T-helper 2 cell treated with Interferon-gamma antibody and Interleukin-4, amounts not matched to agents 5 μg/mL and 100 μg/mL, for 36 hours (primary cell): ENCODE data around the gene POLR2J3.
"Not testable (repeated sequence)": the region's sequence is repeated elsewhere in the genome, so short reads cannot be mapped to it uniquely, and the experiment has no call there.

ENCODE experiments used
- DNase-seq: peaks from one replicate; pipeline ENCODE4 v3.0.0; 2021; ENCODE audit warnings: low spot score
- H3K27ac Mint-ChIP-seq: one replicate; pipeline ENCODE4 v1.8.0; 2021; ENCODE audit warnings: mild to moderate bottlenecking, mixed read lengths
- H3K27me3 Mint-ChIP-seq: one replicate; pipeline ENCODE4 v1.8.0; 2021; ENCODE audit warnings: low read depth, mixed read lengths
- H3K36me3 Mint-ChIP-seq: one replicate; pipeline ENCODE4 v1.8.0; 2021; ENCODE audit warnings: low read depth, mixed read lengths
- H3K4me1 Mint-ChIP-seq: one replicate; pipeline ENCODE4 v1.8.0; 2021; ENCODE audit warnings: low read depth, mixed read lengths
- H3K4me3 Mint-ChIP-seq: one replicate; pipeline ENCODE4 v1.8.0; 2022; ENCODE audit warnings: mild to moderate bottlenecking, moderate library complexity, mixed read lengths
- H3K9me3 Mint-ChIP-seq: one replicate; pipeline ENCODE4 v1.8.0; 2021; ENCODE audit warnings: mixed read lengths

Gene POLR2J3

GRCh38 chr7:102546353-102546752, 26.0 kb downstream of the POLR2J3 start:
- H3K4me3 Mint-ChIP-seq, H3K27me3 Mint-ChIP-seq, H3K4me1 Mint-ChIP-seq, H3K36me3 Mint-ChIP-seq, H3K9me3 Mint-ChIP-seq, DNase-seq, H3K27ac Mint-ChIP-seq: not testable (repeated sequence)

DNA sequence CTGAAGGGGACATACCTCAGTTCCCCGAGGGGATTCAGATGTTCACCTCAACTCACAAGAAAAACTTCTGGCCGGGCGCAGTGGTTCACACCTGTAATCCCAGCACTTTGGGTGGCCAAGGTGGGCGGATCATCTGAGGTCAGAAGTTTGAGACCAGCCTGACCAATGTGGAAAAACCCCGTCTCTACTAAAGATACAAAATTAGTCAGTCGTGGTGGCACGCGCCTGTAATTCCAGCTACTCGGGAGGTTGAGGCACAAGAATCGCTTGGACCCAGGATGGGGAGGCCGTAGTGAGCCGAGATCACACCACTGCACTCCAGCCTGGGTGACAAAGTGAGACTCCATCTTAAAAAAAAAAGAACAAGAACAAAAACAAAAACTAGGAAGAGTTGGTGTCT, 27.1 kb downstream of the POLR2J3 start:
- H3K4me1 Mint-ChIP-seq, H3K27me3 Mint-ChIP-seq, H3K36me3 Mint-ChIP-seq, H3K9me3 Mint-ChIP-seq, H3K27ac Mint-ChIP-seq, DNase-seq, H3K4me3 Mint-ChIP-seq: not testable (repeated sequence)

DNA sequence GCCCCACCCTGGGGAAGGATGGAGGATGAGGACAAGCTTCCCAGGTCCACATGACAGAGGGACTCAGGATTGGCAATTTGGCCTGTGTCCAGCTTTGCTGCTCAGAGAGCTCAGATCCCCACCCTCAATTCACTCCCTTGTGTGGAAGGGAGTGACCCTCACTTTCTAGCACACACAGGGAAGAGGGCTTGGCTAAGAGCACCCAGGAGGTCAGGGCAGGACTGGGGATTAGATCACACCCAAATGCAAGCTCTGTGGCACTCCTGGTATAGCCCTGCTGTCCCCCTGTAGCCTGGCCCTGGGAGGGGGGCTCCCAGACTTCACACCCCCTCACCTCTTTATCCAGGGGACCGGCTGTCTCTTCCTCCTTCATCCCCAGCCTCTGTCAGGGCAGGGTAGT, 28.0 kb downstream of the POLR2J3 start:
- H3K27me3 Mint-ChIP-seq, H3K4me1 Mint-ChIP-seq, DNase-seq, H3K27ac Mint-ChIP-seq, H3K9me3 Mint-ChIP-seq, H3K36me3 Mint-ChIP-seq, H3K4me3 Mint-ChIP-seq: not testable (repeated sequence)

- H3K4me3 Mint-ChIP-seq, DNase-seq, H3K4me1 Mint-ChIP-seq, H3K27ac Mint-ChIP-seq, H3K9me3 Mint-ChIP-seq, H3K27me3 Mint-ChIP-seq, H3K36me3 Mint-ChIP-seq: not testable (repeated sequence)
Observed at GRCh38 chr7:102543596-102543995, 28.8 kb downstream of the POLR2J3 start, which contains the start of gene UPK3BL2. Gene UPK3BL2 (minus strand): TSS chr7:102543696. CDS start chr7:102543636, 60 bp downstream.

GRCh38 chr7:102542771-102543170, 29.6 kb downstream of the POLR2J3 start:
- not testable (repeated sequence) for H3K9me3 Mint-ChIP-seq, H3K4me1 Mint-ChIP-seq, H3K36me3 Mint-ChIP-seq, H3K27me3 Mint-ChIP-seq, H3K4me3 Mint-ChIP-seq, H3K27ac Mint-ChIP-seq, DNase-seq

GRCh38 chr7:102542083-102542482, 30.3 kb downstream of the POLR2J3 start:
- not testable (repeated sequence) for H3K4me3 Mint-ChIP-seq, H3K36me3 Mint-ChIP-seq, H3K4me1 Mint-ChIP-seq, H3K27ac Mint-ChIP-seq, DNase-seq, H3K27me3 Mint-ChIP-seq, H3K9me3 Mint-ChIP-seq

GRCh38 chr7:102540604-102541003, 31.8 kb downstream of the POLR2J3 start:
- DNase-seq, H3K36me3 Mint-ChIP-seq, H3K4me1 Mint-ChIP-seq, H3K4me3 Mint-ChIP-seq, H3K9me3 Mint-ChIP-seq, H3K27ac Mint-ChIP-seq, H3K27me3 Mint-ChIP-seq: not testable (repeated sequence)

- H3K27ac Mint-ChIP-seq, H3K36me3 Mint-ChIP-seq: not testable (repeated sequence)
Observed at GRCh38 chr7:102535062-102535615, 37.2 kb downstream of the POLR2J3 start.

DNA sequence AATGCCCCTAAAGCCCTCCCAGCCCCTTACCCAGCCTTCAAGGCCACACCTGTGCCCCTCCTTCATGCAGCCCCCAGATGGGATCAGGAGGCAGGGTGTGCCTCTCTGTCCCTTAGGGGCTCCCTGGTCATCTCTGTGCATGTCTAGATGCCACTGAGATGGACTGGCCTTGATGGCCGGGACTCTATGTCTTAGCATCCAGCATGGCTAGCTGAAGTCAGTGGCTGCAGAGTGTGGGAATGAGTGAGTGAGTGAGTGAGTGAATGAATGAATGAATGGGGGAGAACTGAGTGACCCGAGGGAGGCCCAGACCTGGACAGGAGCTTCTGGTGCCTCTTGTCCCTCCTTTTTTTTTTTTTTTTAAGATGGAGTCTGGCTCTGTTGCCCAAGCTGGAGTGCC, 40.3 kb downstream of the POLR2J3 start:
- H3K36me3 Mint-ChIP-seq, DNase-seq, H3K4me3 Mint-ChIP-seq, H3K4me1 Mint-ChIP-seq, H3K27ac Mint-ChIP-seq, H3K9me3 Mint-ChIP-seq, H3K27me3 Mint-ChIP-seq: not testable (repeated sequence)

More at GRCh38 chr7:102535062-102535615, 37.2 kb downstream of the POLR2J3 start:
- not testable (repeated sequence) for H3K9me3 Mint-ChIP-seq, H3K4me1 Mint-ChIP-seq, DNase-seq, H3K4me3 Mint-ChIP-seq, H3K27me3 Mint-ChIP-seq

- H3K4me3 Mint-ChIP-seq, H3K27ac Mint-ChIP-seq, H3K36me3 Mint-ChIP-seq, H3K4me1 Mint-ChIP-seq, H3K9me3 Mint-ChIP-seq, H3K27me3 Mint-ChIP-seq, DNase-seq: not testable (repeated sequence)
Observed at GRCh38 chr7:102531583-102531982, 40.8 kb downstream of the POLR2J3 start.

- H3K27ac Mint-ChIP-seq: not testable (repeated sequence)
Observed at GRCh38 chr7:102527822-102528793, 44.3 kb downstream of the POLR2J3 start.

DNA sequence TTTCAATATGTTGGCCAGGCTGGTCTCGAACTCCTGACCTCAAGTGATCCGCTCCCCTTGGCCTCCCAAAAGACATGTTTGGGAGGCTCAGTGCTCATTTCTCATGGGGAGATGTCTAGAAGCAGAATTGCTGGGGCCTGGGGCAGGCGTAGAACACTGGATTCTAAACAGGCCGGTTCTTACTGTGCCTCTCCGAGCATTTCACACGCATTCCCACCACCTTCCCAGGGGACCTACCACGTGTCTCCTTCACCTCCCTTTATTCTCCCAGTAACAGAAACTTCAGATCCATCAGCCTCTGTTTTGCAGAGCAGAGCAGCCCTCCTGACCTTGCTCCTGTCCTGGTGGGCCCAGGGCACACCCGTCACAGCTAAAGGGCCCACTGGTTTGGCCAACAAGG, 45.2 kb downstream of the POLR2J3 start:
- H3K4me1 Mint-ChIP-seq, H3K27me3 Mint-ChIP-seq, H3K27ac Mint-ChIP-seq, H3K36me3 Mint-ChIP-seq, DNase-seq, H3K9me3 Mint-ChIP-seq, H3K4me3 Mint-ChIP-seq: not testable (repeated sequence)

More at GRCh38 chr7:102527822-102528793, 44.3 kb downstream of the POLR2J3 start:
- not testable (repeated sequence) for H3K36me3 Mint-ChIP-seq, H3K27me3 Mint-ChIP-seq, DNase-seq, H3K9me3 Mint-ChIP-seq, H3K4me3 Mint-ChIP-seq, H3K4me1 Mint-ChIP-seq

DNA sequence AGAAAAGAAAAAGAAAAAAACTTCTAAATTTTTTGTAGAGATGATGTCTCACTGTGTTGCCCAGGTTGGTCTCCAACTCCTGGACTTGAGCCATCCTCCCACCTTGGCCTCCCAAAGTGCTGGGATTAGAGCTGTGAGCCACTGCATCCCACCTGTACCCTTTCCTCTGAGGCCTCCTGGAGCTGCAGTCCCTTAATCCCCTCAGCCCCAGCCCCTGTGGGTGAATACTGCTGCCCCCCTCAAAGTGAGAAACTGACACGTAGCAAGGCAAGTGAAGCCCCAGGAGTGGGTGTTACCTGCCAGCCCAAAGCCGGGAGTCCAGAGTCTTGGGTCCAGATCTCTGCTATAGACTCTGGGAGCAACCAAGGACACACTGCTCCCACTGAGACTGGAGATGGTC, 47.6 kb downstream of the POLR2J3 start:
- not testable (repeated sequence) for H3K4me3 Mint-ChIP-seq, DNase-seq, H3K27ac Mint-ChIP-seq, H3K9me3 Mint-ChIP-seq, H3K4me1 Mint-ChIP-seq, H3K36me3 Mint-ChIP-seq, H3K27me3 Mint-ChIP-seq

GRCh38 chr7:102520797-102521196, 51.6 kb downstream of the POLR2J3 start:
- not testable (repeated sequence) for H3K9me3 Mint-ChIP-seq, H3K27me3 Mint-ChIP-seq, H3K27ac Mint-ChIP-seq, H3K4me1 Mint-ChIP-seq, H3K4me3 Mint-ChIP-seq, H3K36me3 Mint-ChIP-seq, DNase-seq
